ENCODE measurements around the gene EPHB6. TPM values are rescaled to one million over a fixed set of nuclear protein-coding genes. Genes with fewer than 3 reads are reported as not detected.

EPHB6 gene
- polyA plus RNA-seq, 1 donor from 2014 or later: 25.3 TPM

- no peak for TF ChIP-seq EP300 (conservative IDR thresholded peaks at IDR 0.05; ENCODE audit: poor library complexity, severe bottlenecking)
- TF ChIP-seq CTCF (IDR thresholded peaks at IDR 0.05; ENCODE audit: poor library complexity, severe bottlenecking): no peak
- no peak for TF ChIP-seq TAF1 (IDR thresholded peaks at IDR 0.05; ENCODE audit: low read depth)
- no peak for TF ChIP-seq RAD21 (conservative IDR thresholded peaks at IDR 0.05)
- no peak for TF ChIP-seq MXI1 (conservative IDR thresholded peaks at IDR 0.05; ENCODE audit: poor library complexity, severe bottlenecking)
- TF ChIP-seq POLR2AphosphoS5 (IDR thresholded peaks at IDR 0.05): no peak
- no peak for TF ChIP-seq REST (IDR thresholded peaks at IDR 0.05; ENCODE audit: borderline replicate concordance)
- TF ChIP-seq EZH2 (IDR thresholded peaks at IDR 0.05; ENCODE audit: borderline replicate concordance, insufficient read depth, low read length, poor library complexity, severe bottlenecking): no peak
- TF ChIP-seq SMC3 (conservative IDR thresholded peaks at IDR 0.05; ENCODE audit: poor library complexity): no peak
- H3K9ac ChIP-seq (ENCODE audit: low read length): no peak overlapping the region
- H2AFZ ChIP-seq (ENCODE audit: low read depth, low read length): no peak overlapping the region
- H3K27me3 ChIP-seq (ENCODE audit: insufficient read depth, low read depth, low read length): no peaks in the 10 kb centered on the region
- H3K9me3 ChIP-seq (ENCODE audit: low read length): no peaks in the 10 kb centered on the region
- H3K79me2 ChIP-seq (replicated peaks; ENCODE audit: insufficient read depth, low read length): no peaks in the 10 kb centered on the region
- no peak overlapping the region for H3K4me2 ChIP-seq (ENCODE audit: low read length)
- no peaks in the 10 kb centered on the region for H3K36me3 ChIP-seq (ENCODE audit: insufficient read depth, low read length)
- H4K20me1 ChIP-seq (ENCODE audit: insufficient read depth): no peaks in the 10 kb centered on the region
- no peak overlapping the region for H3K4me3 ChIP-seq (ENCODE audit: low read length)
- no peaks in the 10 kb centered on the region for H3K9me2 ChIP-seq (ENCODE audit: insufficient read depth, low read length)
- H3F3A ChIP-seq (ENCODE audit: insufficient read depth, low read length, poor library complexity, severe bottlenecking): no peaks in the 10 kb centered on the region
- H3K27ac ChIP-seq (ENCODE audit: low read length): no peak overlapping the region
Observed at GRCh38 chr7:142812437-142813215, 42.2 kb upstream of the EPHB6 start.

- no peak overlapping the region for H3K4me2 ChIP-seq (ENCODE audit: low read length)
- H3K9ac ChIP-seq (ENCODE audit: low read length): no peak overlapping the region
- H3F3A ChIP-seq (ENCODE audit: insufficient read depth, low read length, poor library complexity, severe bottlenecking): no peaks in the 10 kb centered on the region
- no peak overlapping the region for H3K4me3 ChIP-seq (ENCODE audit: low read length)
- H3K9me3 ChIP-seq (ENCODE audit: low read length): no peaks in the 10 kb centered on the region
- TF ChIP-seq EP300 (conservative IDR thresholded peaks at IDR 0.05; ENCODE audit: poor library complexity, severe bottlenecking): no peak
- no peak for TF ChIP-seq TAF1 (IDR thresholded peaks at IDR 0.05; ENCODE audit: low read depth)
- TF ChIP-seq RAD21 (conservative IDR thresholded peaks at IDR 0.05): no peak
- TF ChIP-seq SMC3 (conservative IDR thresholded peaks at IDR 0.05; ENCODE audit: poor library complexity): no peak
- TF ChIP-seq EZH2 (IDR thresholded peaks at IDR 0.05; ENCODE audit: borderline replicate concordance, insufficient read depth, low read length, poor library complexity, severe bottlenecking): no peak
- TF ChIP-seq POLR2AphosphoS5 (IDR thresholded peaks at IDR 0.05): no peak
- H3K9me2 ChIP-seq (ENCODE audit: insufficient read depth, low read length): no peaks in the 10 kb centered on the region
- H3K36me3 ChIP-seq (ENCODE audit: insufficient read depth, low read length): no peaks in the 10 kb centered on the region
- no peaks in the 10 kb centered on the region for H4K20me1 ChIP-seq (ENCODE audit: insufficient read depth)
- no peak overlapping the region for H2AFZ ChIP-seq (ENCODE audit: low read depth, low read length)
- H3K27me3 ChIP-seq (ENCODE audit: insufficient read depth, low read depth, low read length): no peaks in the 10 kb centered on the region
- H3K27ac ChIP-seq (ENCODE audit: low read length): no peak overlapping the region
- H3K79me2 ChIP-seq (replicated peaks; ENCODE audit: insufficient read depth, low read length): no peaks in the 10 kb centered on the region
Observed at GRCh38 chr7:142813226-142813625, 41.6 kb upstream of the EPHB6 start.

All from neural cell (in vitro differentiated cells).